HG03139 (cell line): Measurements from ENCODE around the gene PDZD4.

Experiments
- ATAC-seq: cut with Tn5 transposase; IDR thresholded peaks from one replicate; pipeline ENCODE4 v1.9.1; 2021; ENCODE audit not compliant: unreplicated experiment

The PDZD4 gene

GRCh38 chrX:153814591-153815315 is 15.6 kb downstream of the PDZD4 start:
- ATAC-seq, result no peak

GRCh38 chrX:153813161-153813560 is 17.2 kb downstream of the PDZD4 start:
- ATAC-seq, result no peak

- no peak for ATAC-seq
These were observed 18.1 kb downstream of the PDZD4 start for GRCh38 chrX:153812220-153812619.

- no peak for ATAC-seq
These were observed 22.4 kb downstream of the PDZD4 start for GRCh38 chrX:153807976-153808375.

- ATAC-seq, result no peak
These were observed 23.3 kb downstream of the PDZD4 start for GRCh38 chrX:153806999-153807575.

- ATAC-seq, result no peak
These were observed 24.9 kb downstream of the PDZD4 start for GRCh38 chrX:153805436-153805835.

- no peak for ATAC-seq
These were observed 25.7 kb downstream of the PDZD4 start for GRCh38 chrX:153804621-153805020.

- ATAC-seq, result no peak
These were observed 26.2 kb downstream of the PDZD4 start for GRCh38 chrX:153804100-153804595.

- ATAC-seq, result no peak
These were observed 26.9 kb downstream of the PDZD4 start for GRCh38 chrX:153803211-153804099.

GRCh38 chrX:153802513-153803045 is 27.8 kb downstream of the PDZD4 start:
- ATAC-seq, result no peak

- no peak for ATAC-seq
These were observed 28.7 kb downstream of the PDZD4 start for GRCh38 chrX:153801669-153802068.

- no peak for ATAC-seq
These were observed 29.6 kb downstream of the PDZD4 start for GRCh38 chrX:153800746-153801145.

- no peak for ATAC-seq
These were observed 30.1 kb downstream of the PDZD4 start for GRCh38 chrX:153800177-153800722.

- no peak for ATAC-seq
These were observed 31.0 kb downstream of the PDZD4 start for GRCh38 chrX:153799326-153799725.

- no peak for ATAC-seq
These were observed 32.8 kb downstream of the PDZD4 start for GRCh38 chrX:153797415-153798015.

GRCh38 chrX:153794897-153795816 is 35.2 kb downstream of the PDZD4 start:
- no peak for ATAC-seq

GRCh38 chrX:153794018-153794896 is 36.1 kb downstream of the PDZD4 start, which contains the start of the genes IDH3G and SSR4:
Gene IDH3G (minus strand): TSS chrX:153794375. CDS start chrX:153794326, 49 bp downstream.
Gene SSR4 (plus strand): TSS chrX:153794668. CDS start chrX:153794688, 20 bp downstream.
- ATAC-seq, result peak; percentile 88

GRCh38 chrX:153793291-153793690 is 37.1 kb downstream of the PDZD4 start:
- ATAC-seq, result no peak
